Loucy (cell line): ENCODE data around the gene ZNF48.

ENCODE experiments used
- H2AFZ ChIP-seq: fragments of 200-600 bp; sonication (generic); 2 replicates; pipeline ENCODE4 v1.6.0; 2016; ENCODE audit warnings: antibody characterized with exemption, mild to moderate bottlenecking, low read length, moderate library complexity
- H3F3A ChIP-seq: fragments of 200-600 bp; 2 replicates; pipeline ENCODE4 v1.6.0; 2016; ENCODE audit warnings: antibody characterized with exemption, low read depth, mild to moderate bottlenecking
- H3K27me3 ChIP-seq: fragments of 200-600 bp; sonication (generic); 2 replicates; pipeline ENCODE4 v1.6.1; 2014; ENCODE audit warnings: low read length, mild to moderate bottlenecking; ENCODE audit not compliant: insufficient read depth, poor library complexity, severe bottlenecking
- H3K36me3 ChIP-seq: fragments of 200-600 bp; sonication (generic); 2 replicates; pipeline ENCODE4 v1.6.1; 2016; ENCODE audit warnings: low read length; ENCODE audit not compliant: insufficient read depth
- H3K4me1 ChIP-seq: fragments of 200-600 bp; sonication (generic); 2 replicates; pipeline ENCODE4 v1.5.1; 2014; ENCODE audit warnings: low read length, mild to moderate bottlenecking; ENCODE audit not compliant: insufficient read depth, poor library complexity, severe bottlenecking
- H3K4me2 ChIP-seq: fragments of 200-600 bp; sonication (generic); 2 replicates; pipeline ENCODE4 v1.6.0; 2014; ENCODE audit warnings: antibody characterized with exemption, low read length, low read depth, mild to moderate bottlenecking; ENCODE audit not compliant: poor library complexity, severe bottlenecking
- H3K4me3 ChIP-seq: fragments of 200-600 bp; sonication (generic); 2 replicates; pipeline ENCODE4 v1.5.1; 2014; ENCODE audit warnings: low read length, mild to moderate bottlenecking, mixed read lengths; ENCODE audit not compliant: poor library complexity, severe bottlenecking
- H3K79me2 ChIP-seq: fragments of 200-600 bp; sonication (generic); 2 replicates; pipeline ENCODE4 v1.6.1; 2014; ENCODE audit warnings: low read length; ENCODE audit not compliant: insufficient read depth
- H3K9ac ChIP-seq: fragments of 200-600 bp; sonication (generic); 2 replicates; pipeline ENCODE4 v1.6.0; 2014; ENCODE audit warnings: mild to moderate bottlenecking, low read depth, low read length, moderate library complexity; ENCODE audit not compliant: poor library complexity, severe bottlenecking
- H3K9me2 ChIP-seq: fragments of 200-600 bp; sonication (generic); replicated peaks from 2 replicates; pipeline ENCODE4 v1.6.1; 2016; ENCODE audit warnings: low read depth, low read length, mixed read lengths
- H3K9me3 ChIP-seq: fragments of 200-600 bp; sonication (generic); 2 replicates; pipeline ENCODE4 v1.6.1; 2014; ENCODE audit warnings: mild to moderate bottlenecking, antibody characterized with exemption, low read length, low read depth; ENCODE audit not compliant: insufficient read depth
- H4K20me1 ChIP-seq: fragments of 200-600 bp; sonication (generic); 2 replicates; pipeline ENCODE4 v1.6.0; 2014; ENCODE audit warnings: antibody characterized with exemption, low read length, mild to moderate bottlenecking; ENCODE audit not compliant: insufficient read depth, poor library complexity, severe bottlenecking
- CTCF ChIP-seq: fragments of 200-600 bp; sonication (generic); conservative IDR thresholded peaks from 2 replicates; pipeline ENCODE4 v1.5.1; 2014; ENCODE audit warnings: mild to moderate bottlenecking, antibody characterized with exemption, low read length
- EZH2phosphoT487 ChIP-seq: fragments of 200-600 bp; IDR thresholded peaks from 2 replicates; pipeline ENCODE4 v1.6.1; 2018; ENCODE audit warnings: antibody characterized with exemption, mild to moderate bottlenecking, moderate library complexity, borderline replicate concordance

ZNF48 gene

GRCh38 chr16:30428055-30428454, 32.8 kb downstream of the ZNF48 start:
- Histone ChIP-seq H3F3A (no peaks in the 10 kb centered on the region), H3K4me3 (peak overlapping the region; percentile 95), H3K79me2 (peaks cover 39% of the 10 kb centered on the region), H3K4me1 (peaks cover 17% of the 10 kb centered on the region), H3K27me3 (no peaks in the 10 kb centered on the region), H3K4me2 (peak overlapping the region; percentile 88), H4K20me1 (peaks cover 16% of the 10 kb centered on the region), H2AFZ (no peak overlapping the region), H3K9me3 (no peaks in the 10 kb centered on the region), H3K9ac (peak overlapping the region; percentile 87), H3K9me2 (no peaks in the 10 kb centered on the region), H3K36me3 (peaks cover 17% of the 10 kb centered on the region; the same call in 1 of the 2 replicates)
- TF ChIP-seq EZH2phosphoT487 (no peak), CTCF (no peak)

DNA sequence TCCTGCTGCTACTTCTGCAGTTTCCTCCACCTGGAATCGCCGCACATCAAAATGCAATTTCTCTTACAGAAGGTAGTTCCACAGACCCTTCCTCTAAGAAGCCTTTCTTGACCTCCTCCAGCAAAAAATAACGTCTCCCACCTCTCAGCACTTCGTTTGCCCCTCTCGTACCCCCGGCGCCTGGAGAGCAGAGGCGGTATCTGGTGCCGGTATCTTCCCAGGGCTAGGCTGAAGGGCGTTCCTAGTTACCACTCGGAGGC, 34.1 kb downstream of the ZNF48 start:
- H3K9me3 ChIP-seq, result no peaks in the 10 kb centered on the region
- H3K4me1 ChIP-seq, result peaks cover 17% of the 10 kb centered on the region
- TF ChIP-seq CTCF, result no peak
- TF ChIP-seq EZH2phosphoT487, result no peak
- H3K4me2 ChIP-seq, result peak overlapping the region; percentile 88
- no peaks in the 10 kb centered on the region for H3K9me2 ChIP-seq
- H3F3A ChIP-seq, result no peaks in the 10 kb centered on the region
- H3K36me3 ChIP-seq, result peaks cover 5% of the 10 kb centered on the region; the same call in 1 of the 2 replicates
- peak overlapping the region; percentile 87 for H3K9ac ChIP-seq
- H2AFZ ChIP-seq, result peak overlapping the region; percentile 86
- H4K20me1 ChIP-seq, result peaks cover 16% of the 10 kb centered on the region
- H3K27me3 ChIP-seq, result no peaks in the 10 kb centered on the region
- peaks cover 35% of the 10 kb centered on the region for H3K79me2 ChIP-seq
- peak overlapping the region; percentile 95 for H3K4me3 ChIP-seq

GRCh38 chr16:30429678-30430427, 34.6 kb downstream of the ZNF48 start, which contains the start of gene DCTPP1:
TSS of gene DCTPP1 (minus strand) at chr16:30430030. CDS start at chr16:30429980, 50 bp downstream.
- H3K9me3 ChIP-seq, result no peaks in the 10 kb centered on the region
- peaks cover 16% of the 10 kb centered on the region for H4K20me1 ChIP-seq
- no peaks in the 10 kb centered on the region for H3F3A ChIP-seq
- peak within 1 kb of the TSS; percentile 95 for H3K4me3 ChIP-seq
- H3K4me1 ChIP-seq, result peaks cover 17% of the 10 kb centered on the region
- peaks cover 35% of the 10 kb centered on the region for H3K79me2 ChIP-seq
- TF ChIP-seq EZH2phosphoT487 (no peak), CTCF (peak; percentile 76)
- no peaks in the 10 kb centered on the region for H3K36me3 ChIP-seq
- H3K27me3 ChIP-seq, result no peaks in the 10 kb centered on the region
- no peaks in the 10 kb centered on the region for H3K9me2 ChIP-seq
- peak within 1 kb of the TSS; percentile 88 for H3K4me2 ChIP-seq
- peak within 1 kb of the TSS; percentile 87 for H3K9ac ChIP-seq
- H2AFZ ChIP-seq, result peak within 1 kb of the TSS; percentile 92
